ENCODE data around the gene C2CD2.
A peak's percentile ranks its signal among the peaks of the same experiment; 100 is the strongest.

The C2CD2 gene

DNA sequence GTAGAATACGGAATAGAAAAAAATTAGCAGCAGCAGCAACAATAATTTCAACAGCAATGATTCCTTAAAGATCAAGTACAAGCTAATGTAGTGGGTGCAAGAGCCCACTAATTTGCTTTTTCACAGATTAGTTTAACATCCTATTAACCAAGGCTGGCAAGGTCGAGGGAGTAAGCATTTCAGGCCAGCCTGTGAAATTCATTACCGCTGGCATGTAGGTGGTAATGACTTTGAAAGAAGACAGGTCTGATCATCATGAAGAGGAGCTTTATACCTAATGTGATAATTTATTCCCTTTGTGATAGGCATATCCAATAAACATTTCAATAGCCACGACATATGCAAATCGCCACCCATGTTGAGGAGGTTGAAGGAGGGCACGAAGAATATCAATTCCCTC lies 63.5 kb downstream of the C2CD2 start:
- no peak for DNase-seq (ENCODE audit: low read depth in 2 of 2, low spot score in 1 of 2)

DNA sequence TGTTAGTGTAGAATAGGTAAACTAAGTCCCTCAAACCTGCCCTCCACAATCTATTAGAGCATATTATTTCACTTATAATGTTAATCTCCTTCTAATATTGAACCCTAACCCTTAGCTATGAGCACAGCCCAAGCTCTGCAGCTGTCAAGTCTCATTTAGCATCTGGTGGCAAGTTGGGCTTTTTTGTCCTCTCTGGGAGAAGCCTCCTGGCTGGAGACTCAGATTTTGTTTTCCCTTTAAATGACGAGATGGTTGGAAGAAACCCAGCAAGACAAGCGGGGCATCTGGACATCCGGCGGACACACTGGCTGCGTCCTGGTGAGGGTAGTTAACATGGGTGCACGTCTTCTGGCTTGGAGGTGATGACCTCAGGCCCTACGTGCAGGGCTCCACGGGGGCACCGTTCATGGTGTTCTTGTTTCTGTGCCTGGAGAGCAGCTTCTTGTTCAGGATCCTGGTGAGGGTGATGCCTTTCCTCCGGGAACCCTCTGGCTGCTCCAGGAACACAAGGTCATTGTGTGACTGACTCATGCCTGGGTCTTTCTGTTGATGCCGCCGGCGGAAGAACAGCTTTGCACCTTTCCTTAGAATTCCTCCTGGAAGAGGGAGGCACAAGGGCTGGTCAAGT lies 65.0 kb downstream of the C2CD2 start:
- no peak for DNase-seq (ENCODE audit: low read depth in 2 of 2, low spot score in 1 of 2)

DNA sequence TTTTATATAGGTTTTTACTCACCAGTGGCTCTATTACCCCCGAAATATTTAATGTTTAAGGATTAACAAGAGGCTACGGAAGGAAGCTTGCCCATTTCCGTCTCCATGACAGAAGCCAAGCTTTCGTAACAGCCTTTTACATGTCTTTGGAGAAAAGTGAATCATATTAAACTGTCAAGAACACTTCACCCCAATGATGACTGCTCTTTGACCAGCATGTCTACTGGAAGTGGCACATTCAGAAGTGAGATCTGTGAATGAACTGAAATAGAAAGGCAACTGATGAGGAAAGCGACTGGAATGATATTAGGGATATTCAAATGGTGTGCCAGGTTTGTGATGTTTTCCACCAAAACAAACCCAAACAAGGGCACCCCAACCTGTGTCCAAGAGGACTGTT lies 66.2 kb downstream of the C2CD2 start:
- DNase-seq (ENCODE audit: low read depth in 2 of 2, low spot score in 1 of 2) = no peak

DNA sequence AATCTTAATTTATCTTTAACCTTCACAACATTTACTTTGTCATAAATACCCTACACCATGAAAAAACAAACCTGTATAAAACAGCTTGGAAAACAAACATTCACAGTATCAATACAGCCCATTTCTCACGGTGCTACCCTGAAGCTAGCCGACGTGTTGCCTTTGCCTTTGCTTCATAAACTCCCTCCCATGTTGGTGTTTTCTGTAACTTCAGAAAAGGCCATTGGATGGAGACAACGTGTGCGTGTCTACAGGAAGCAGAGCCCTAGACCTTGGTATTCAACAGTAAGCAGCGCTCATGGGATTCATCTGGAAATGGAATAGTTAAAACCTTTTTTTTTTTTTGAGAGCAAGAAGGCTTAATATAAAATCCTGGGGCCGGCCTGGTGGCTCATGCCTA lies 67.5 kb downstream of the C2CD2 start:
- DNase-seq (ENCODE audit: low read depth in 2 of 2, low spot score in 1 of 2) = no peak

DNA sequence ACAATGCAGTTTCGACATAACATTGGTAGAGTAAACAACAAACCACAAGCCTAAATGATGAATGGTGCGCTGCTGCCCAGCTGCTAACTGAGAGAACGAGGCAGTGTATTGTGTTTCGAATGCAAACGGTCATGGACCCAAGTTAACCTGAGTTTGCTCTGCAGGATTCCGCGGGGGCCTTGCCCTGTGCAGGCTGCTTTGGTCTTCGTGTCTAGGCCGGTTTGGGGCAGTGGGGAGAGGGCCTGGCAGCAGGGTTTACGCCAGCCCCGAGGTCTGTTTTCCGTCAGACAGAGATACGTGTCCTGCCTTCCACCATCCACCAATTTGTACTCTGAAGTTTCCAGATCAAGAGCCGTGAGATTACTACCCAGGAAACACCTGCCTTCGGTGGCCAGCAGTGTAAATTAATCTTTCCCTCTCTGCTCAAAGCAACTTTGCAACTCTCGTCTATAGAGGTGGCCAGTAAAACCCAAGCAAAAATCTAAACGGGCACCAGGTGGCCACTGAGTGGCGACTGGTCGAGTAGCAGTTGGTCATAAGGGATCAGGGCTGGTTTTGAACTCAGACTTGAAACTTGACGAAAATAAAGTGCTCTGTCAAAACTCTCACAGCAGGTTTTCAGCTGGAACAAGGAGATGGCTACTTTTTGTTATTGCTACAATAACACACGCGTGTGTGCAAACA lies 68.3 kb downstream of the C2CD2 start:
- DNase-seq (ENCODE audit: low read depth in 2 of 2, low spot score in 1 of 2) = no peak

DNA sequence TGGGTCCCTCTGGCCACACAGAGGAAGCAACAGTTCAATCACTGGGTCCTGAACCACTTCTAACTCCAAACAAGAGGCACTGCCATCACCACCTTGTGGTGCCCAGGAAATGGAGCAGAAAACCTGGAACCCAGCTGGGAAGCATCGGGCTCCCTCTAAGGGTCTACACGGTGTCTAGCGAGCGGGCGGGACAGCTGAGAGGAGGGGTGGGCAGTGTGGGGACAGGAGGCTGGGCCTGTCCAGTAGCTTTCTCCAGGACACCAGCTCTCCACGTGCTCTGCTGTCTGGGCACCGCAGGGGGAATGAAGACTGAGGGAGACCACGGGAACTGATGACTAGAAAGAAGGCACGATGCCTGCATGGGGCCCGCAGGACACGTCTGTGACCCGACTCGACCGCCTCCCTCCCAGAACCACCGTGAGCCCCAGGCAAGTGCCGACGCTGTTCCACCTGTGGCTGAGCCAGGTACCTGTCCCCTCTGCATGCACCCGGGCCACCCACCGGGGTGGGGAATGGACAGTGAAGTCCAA lies 69.3 kb downstream of the C2CD2 start:
- no peak for DNase-seq (ENCODE audit: low read depth in 2 of 2, low spot score in 1 of 2)

DNA sequence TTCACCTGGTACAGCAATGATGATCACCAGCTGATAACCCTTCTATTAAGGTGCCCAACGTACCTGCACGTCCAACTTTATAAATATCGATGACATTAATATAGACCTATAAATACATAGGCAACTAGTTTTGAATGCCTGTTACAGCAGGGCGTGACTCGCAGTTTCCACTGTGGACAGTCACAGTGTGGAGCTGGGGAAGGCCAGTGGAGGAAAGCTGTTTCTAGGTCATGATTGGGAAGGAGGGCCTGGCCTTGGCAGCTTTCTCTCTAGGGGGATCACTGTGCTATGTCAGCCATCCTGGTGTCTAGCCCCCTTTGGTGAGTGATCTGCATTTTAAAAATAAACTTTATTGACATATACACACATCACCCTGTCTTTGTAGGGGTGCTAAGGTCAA lies 70.2 kb downstream of the C2CD2 start:
- DNase-seq (ENCODE audit: low read depth in 2 of 2, low spot score in 1 of 2) = no peak

DNA sequence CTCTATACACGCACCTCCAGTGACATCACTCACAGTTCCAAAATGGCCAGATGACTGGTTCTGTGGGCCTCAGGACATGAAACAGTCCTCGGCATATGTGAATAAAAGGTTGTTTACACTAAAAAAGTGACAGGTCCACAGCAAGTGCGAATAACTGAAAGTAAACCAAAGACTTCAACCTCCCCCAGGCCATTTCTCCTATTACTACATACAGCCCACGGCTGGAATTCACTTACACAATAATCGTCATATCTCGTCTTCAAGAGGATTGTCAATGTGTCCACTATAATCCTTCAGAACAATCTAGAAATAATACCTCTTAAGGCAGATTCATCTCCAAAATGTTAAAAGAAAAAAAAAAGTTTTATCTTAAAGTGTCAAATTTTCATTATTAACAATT lies 72.8 kb downstream of the C2CD2 start:
- no peak for DNase-seq (ENCODE audit: low read depth in 2 of 2, low spot score in 1 of 2)

DNA sequence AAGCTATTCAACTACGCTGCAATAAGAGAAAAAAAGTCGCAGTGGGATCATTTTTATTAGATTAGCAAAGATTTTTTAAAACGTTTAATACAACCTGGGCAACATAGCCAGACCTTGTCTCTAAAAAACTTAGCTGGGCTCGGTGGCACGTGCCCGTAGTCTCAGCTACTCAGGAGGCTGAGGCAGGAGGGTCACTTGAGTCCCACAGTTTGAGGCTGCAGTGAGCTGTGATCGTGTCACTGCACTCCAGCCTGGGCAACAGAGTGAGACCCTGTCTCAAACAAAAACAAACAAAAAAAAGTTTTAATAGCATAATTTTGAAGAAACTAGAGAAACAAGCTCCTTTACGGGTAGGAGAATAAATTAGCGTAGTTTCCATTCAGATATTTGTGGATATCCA lies 73.7 kb downstream of the C2CD2 start:
- DNase-seq (ENCODE audit: low read depth in 2 of 2, low spot score in 1 of 2) = no peak

DNA sequence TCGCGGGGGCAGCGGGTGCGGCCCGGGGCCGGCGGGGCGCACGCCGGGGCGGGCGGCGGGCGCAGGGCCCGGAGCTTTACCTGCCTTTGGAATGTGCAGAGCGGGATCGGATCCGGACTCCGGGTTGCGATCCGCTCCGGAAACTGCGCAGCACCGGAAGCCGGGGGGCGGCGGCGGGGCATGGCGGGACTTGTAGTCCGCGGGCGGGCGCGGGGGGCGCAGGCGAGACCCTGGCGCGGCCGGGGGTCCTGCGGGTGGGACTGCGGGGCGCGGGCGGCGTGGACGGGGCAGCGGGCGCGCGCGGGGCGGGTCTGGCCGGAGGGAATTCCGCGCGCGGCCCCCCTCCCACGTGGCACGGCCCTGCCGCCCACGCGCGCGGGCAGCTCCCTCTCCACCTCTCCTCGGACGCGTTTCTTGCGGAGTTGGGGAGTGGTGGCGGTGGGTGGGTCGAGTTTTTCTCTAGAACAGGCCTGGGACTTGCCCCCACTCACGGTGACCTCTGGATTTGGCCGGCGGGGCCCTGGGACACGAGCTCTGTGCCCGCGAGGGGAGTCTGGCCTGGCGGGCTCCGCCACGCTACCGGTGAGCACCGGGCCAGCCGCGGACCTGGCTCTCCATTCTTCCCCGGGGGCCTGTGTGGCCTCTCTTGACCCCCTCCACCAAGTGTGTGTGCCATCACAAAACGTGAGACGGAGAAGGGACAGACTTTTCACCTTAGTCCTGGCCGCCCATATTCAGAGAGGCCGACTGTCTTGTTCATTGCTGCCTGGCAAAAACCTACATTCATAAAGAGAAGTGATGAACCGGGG lies 74.4 kb downstream of the C2CD2 start, which contains the start of gene PRDM15:
Gene PRDM15, minus strand, starts transcription at position 155 of the 809 bp plus-strand sequence. CDS start 18,981 bp downstream, outside the sequence.
- peak; percentile 56 to 62 for DNase-seq (ENCODE audit: low read depth in 2 of 2, low spot score in 1 of 2)

DNA sequence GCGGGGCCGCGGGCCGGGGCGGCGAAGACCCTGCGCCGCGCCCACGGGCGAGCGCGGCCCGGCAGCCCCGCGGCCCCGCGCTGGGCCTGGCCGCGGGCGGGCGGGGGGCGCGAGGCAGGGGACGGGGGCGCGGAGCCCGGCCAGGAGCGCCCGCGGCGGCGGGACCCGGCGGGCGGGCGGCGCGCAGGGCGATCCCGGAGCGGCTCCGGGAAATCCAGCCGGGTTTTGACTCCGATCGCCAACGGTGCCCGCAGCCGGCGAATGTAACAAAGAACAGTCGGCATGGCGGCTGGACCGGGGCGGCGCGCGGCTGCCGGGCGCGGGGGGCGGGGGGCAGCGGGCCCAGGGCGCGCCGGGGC lies 75.0 kb downstream of the C2CD2 start:
- DNase-seq (ENCODE audit: low read depth in 2 of 2, low spot score in 1 of 2) = peak; percentile 38 to 53

DNA sequence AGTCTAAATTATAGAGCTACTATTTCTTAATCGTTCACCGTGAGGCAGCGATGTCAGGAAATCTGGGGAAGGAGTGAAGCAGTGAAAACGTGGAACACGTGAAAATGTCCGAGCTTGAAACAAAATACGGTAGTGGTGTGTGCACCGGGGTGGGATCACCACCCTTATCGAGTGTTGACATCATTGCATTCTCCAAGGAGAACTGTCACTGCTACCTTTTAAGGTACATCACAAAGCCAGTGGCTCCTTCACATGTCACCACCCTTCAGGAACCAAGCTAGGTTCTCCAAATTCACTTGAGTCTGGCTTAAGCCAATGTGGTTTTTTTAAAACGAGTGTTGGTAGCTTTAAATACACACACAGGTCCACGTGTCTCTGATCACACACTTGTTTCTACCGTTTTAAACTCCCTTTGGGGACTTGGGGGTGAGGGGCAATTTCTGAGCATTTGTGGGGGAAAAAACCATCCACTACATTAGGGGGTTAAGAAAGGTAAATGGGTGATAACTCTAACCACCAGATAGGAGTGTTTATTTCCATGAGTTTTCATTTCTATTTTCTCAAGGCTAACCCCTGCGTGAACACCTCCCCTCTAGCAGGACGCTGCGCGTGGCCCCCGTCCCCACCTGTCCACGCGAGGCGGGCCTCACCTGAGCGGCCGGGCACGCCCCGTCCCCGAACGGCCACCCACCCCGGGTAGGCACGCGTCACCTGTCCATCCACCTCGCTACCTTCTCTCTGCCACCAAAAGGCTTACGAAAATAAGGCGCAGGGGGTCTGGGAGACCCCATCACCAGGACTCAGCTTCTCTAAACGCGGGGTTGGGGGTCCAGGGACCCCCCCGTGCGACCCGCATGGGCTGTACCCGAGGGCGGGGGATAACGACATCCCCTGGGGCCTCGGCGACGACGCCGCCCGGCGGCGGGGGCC lies 75.7 kb downstream of the C2CD2 start:
- no peak for DNase-seq (ENCODE audit: low read depth in 2 of 2, low spot score in 1 of 2)

DNA sequence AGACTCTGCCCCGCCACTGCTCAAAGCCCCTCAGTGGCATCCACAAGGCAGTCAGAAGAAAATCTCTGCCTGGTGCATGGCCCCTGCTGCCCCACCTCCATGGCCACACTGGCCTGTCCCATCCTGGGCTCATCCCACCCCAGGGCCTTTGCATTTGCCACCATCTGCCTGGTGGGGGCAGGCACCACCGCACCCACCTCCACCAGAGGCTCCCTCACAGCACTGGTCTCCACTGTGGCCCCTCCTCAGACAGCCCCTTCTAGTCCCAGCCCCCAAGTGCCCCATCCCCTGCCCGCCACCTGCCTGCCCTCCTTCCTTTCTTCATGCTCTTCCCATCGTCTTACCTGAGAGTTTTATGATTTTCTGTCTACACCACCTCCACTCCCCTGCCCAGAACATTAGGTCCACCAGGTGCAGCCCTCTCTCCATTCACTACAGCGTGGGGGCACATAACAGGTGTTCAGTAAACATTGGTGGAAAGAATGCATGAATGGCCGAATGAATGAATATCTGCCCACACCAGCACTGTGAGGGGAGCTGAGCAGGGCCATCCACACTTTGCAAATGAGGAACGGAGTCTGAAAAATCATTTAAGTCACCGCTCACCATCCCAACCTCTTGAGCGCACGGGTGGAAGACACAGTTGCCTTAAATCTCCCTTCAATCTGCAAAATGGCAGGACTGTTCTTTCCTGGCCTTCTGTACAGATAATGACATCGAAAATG lies 76.7 kb downstream of the C2CD2 start:
- no peak for DNase-seq (ENCODE audit: low read depth in 2 of 2, low spot score in 1 of 2)

DNA sequence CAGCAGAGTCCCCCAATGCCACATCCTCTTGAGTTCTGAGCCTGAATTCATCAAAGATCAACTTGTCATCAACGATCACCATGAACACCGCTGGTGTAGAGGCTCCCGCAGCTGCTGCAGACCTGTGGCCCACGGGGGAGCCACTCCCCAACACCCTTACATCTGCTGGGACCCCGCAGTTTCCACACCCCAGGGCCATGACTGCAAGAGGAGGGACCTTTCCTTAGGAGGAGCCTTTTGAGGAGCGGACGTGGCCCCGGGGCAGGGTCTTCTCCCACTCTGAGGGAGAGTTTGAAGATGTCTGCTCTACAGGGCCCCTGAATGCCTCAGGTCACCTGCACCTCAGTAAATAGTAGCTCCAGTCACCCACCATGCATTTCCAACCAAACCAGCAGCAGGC lies 77.4 kb downstream of the C2CD2 start:
- DNase-seq (ENCODE audit: low read depth in 2 of 2, low spot score in 1 of 2) = no peak

DNA sequence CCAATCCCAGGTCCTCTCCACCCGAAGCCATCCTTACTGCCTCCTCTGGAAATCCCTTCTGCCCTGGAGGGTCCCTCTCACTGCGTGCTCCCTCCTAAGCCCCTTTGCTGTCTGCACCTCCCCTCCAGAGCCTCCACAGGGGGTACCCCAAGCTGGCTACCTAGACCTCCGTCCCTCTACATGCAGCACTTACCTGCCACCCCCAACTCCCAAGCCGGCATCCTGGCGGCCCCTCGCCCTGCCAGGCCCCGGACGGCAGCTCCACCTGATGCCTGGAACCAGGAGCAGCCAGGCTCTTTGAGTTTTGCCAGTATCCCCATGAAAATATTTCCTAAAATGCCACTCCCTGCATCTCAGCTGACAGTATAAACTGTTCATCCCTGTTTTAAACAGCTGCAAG lies 78.7 kb downstream of the C2CD2 start:
- no peak for DNase-seq (ENCODE audit: low read depth in 2 of 2, low spot score in 1 of 2)

DNA sequence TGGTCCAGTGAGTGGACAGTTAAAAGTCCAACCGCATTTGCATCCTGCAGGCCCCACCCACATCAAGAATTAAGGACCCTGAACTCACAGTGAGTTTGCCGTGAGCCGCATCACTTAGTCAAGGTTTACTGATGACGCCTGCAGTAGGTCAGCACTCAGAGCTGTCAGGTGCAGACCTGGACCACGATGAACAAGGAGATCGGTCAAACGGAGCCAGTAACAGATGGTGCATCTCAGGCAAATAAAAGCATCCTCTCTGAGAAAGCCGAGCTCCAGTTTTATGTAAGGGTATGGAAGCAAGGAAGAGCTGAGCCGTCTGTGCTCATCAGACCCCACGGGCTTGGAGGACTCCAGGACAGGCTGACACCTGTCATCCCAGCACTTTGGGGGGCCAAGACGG lies 79.2 kb downstream of the C2CD2 start:
- no peak for DNase-seq (ENCODE audit: low read depth in 2 of 2, low spot score in 1 of 2)

DNA sequence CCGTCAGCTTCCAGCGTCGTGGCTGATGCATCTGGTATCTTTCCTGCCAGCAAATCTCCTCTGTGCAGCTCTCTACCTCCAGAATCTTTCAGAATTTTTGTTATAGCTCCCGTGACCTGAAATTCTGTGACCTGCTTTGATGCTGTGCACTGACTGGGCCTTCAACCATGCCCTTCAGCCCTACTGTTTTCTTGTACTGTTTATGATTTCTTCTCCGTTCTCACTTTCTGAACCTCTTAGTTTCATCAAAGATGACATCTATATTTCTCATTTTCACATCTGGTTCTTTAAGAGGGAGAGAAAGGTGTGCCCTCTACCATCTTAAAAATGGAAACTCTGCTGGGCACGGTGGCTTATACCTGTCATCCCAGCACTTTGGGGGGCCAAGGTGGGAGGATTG lies 80.4 kb downstream of the C2CD2 start:
- no peak for DNase-seq (ENCODE audit: low read depth in 2 of 2, low spot score in 1 of 2)

DNA sequence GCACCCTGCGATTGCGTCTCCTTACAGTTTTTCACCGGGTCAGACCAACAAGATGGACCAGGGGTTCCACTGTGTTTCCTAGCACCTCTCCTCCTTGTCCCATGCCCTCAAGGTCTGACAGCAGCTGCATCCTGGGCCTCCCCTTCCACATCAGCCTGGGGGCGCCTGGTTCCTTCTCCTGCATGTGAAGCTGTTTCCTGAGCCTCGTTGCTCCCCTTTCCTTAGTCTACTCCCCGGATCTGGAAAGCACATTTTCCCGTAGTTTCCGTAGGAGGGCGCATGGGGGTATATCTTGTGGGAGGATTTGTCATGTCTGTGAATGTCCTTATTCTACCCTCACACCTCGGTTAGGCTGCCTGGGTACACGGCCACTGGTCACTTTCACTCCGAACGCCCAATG lies 80.8 kb downstream of the C2CD2 start:
- DNase-seq (ENCODE audit: low read depth in 2 of 2, low spot score in 1 of 2) = no peak

DNA sequence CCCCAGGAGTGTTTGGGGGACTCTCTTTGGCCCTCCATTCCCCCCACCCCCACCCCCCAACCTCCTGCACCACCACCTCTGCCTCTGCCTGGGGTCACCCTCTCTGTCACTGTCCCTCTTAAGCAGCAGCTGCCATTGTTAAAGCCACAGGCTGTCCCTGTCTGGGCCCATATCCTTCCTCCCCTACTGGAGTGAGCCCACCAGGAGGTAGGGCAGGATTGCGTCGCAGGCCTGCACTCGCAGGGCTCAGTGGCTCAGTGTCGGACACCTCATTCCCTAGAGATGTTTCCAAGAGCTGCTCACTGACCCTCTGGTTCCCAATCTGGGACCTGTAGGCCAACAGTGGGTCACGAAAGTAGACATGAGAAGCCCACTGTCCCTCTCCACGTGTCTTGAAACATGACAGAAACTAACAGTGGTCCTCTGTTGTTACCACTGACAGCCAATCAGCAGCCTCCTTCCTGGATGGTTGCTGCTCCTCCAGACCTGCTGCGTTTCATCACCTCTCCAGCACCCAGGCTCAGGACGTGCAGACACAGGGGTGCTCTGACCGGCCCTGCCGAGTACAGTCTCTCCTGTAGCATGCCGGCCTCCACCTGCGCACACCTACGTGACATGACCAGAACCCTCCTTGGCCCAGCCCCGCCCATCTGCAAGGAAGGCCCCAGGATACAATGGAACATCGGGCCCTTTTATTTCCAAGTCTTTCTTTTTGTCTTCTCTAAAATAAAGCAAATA lies 82.4 kb downstream of the C2CD2 start:
- DNase-seq (ENCODE audit: low read depth in 2 of 2, low spot score in 1 of 2) = no peak

DNA sequence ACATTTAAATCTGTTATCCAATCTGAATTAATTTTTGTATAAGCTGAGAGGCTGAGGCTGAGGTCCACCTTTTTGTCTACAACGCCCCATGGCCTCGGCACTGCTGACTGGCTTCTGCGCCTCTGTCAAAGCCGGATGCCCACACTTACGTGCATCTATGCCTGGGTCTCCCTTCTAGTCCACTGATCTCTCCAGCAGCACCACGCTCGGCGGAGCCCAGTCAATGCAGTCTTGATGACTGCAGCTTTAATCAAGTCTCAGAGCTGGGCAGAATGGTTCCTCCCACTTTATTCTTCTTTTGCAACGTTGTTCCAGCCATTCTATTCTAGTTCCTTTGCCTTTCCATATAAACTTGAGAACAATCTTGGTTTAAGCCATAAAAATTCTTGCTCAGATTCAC lies 84.0 kb downstream of the C2CD2 start:
- no peak for DNase-seq (ENCODE audit: low read depth in 2 of 2, low spot score in 1 of 2)

Data from stimulated activated CD8-positive, alpha-beta memory T cell treated with anti-CD3 and anti-CD28 coated beads, Interleukin-4, amount 100 ng/mL, for 1 hour (primary cell).